ENCODE data around the gene KLF16. TPM values are rescaled to one million over a fixed set of nuclear protein-coding genes. Genes with fewer than 3 reads are reported as not detected.

The KLF16 gene
- total and polyA plus RNA-seq, 9 of the 15 experiments (the other 6 are each of a cell fraction or from before 2014, with no cell fraction given), result 0.04 to 60.4 (median 6.8) TPM

DNA sequence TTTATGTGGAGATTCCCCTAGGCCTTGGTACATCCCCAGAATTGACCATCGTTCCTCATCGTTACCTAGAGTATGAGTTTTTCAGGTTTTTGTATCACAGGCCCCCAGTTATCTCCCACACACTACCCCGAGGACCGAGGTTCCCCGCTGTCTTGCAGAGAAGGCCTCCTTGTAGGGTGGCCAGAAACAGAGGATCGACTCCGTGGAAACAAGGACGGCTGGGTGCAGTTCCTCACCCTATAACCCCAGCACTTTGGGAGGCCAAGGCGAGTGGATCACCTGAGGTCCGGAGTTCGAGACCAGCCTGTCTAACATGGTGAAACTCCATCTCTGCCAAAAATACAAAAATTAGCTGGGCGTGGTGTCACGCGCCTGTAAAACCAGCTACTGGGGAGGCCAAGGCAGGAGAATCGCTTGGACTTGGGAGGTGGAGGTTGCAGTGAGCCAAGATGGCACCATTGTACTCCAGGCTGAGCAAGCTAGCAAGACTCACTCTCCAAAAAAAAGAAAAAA lies 42.5 kb upstream of the KLF16 start (continued):
- TF ChIP-seq, protein P1, sequence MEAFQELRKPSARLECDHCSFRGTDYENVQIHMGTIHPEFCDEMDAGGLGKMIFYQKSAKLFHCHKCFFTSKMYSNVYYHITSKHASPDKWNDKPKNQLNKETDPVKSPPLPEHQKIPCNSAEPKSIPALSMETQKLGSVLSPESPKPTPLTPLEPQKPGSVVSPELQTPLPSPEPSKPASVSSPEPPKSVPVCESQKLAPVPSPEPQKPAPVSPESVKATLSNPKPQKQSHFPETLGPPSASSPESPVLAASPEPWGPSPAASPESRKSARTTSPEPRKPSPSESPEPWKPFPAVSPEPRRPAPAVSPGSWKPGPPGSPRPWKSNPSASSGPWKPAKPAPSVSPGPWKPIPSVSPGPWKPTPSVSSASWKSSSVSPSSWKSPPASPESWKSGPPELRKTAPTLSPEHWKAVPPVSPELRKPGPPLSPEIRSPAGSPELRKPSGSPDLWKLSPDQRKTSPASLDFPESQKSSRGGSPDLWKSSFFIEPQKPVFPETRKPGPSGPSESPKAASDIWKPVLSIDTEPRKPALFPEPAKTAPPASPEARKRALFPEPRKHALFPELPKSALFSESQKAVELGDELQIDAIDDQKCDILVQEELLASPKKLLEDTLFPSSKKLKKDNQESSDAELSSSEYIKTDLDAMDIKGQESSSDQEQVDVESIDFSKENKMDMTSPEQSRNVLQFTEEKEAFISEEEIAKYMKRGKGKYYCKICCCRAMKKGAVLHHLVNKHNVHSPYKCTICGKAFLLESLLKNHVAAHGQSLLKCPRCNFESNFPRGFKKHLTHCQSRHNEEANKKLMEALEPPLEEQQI (IDR thresholded peaks at IDR 0.05), result no peak
- TF ChIP-seq OTX1 (CRISPR knock-in tag; IDR thresholded peaks at IDR 0.05) (0 out of 2 replicates have a peak, but pooled peaks have one; percentile 9), BCL6 (CRISPR knock-in tag; IDR thresholded peaks at IDR 0.05) (peak; percentile 45; the same call in 1 of the 2 replicates), ZNF584 (CRISPR knock-in tag; IDR thresholded peaks at IDR 0.05; ENCODE audit: low read depth) (0 out of 2 replicates have a peak, but pooled peaks have one; percentile 0), FOXK1 (CRISPR knock-in tag; IDR thresholded peaks at IDR 0.05; ENCODE audit: borderline replicate concordance) (no peak; the same call in 1 of the 2 replicates), LCOR (CRISPR knock-in tag; IDR thresholded peaks at IDR 0.05) (no peak)

DNA sequence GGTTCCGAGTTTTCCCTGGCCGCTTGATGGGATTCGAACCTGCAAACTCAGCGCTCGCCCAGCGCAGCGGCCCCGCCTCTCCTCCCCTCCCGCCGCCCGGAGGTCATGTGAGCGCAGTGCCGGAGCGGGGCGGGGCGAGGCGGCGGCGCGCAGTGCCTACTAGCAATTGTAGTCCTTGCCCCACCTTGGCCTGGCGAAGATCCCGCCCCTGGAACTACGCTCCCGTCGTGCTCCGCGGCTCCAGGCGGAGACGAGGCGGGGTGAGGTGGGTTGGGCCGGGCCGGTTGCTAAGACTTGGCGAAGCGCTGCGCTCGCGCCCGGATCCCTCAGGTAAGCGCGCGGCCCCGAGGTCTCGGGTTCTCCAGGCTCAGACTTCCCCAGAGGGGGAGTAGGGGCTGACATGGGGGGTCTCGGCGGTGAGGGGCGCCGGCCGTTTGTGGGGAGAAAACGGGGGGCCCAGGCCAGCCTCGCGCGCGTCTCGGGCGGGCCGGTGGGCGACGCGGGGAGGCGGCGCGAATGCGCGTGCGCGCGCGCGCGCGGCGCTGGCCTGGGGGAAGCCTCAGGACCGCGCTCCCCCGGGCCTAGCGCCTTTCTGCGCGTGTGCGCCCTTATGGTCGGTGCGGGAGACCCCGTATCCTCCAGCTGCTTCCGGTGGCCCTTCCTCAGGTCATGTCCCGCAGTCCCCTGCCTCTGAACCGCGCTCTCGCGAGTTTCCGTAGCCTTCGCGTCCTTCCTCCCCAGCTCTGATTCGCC lies 41.9 kb upstream of the KLF16 start, which contains the start of the genes ADAT3 and SCAMP4:
ADAT3 (plus strand) TSS at position 290 of the 753 bp plus-strand sequence. CDS start 6,649 bp downstream, outside the sequence.
SCAMP4 (plus strand) TSS at position 290 of the 753 bp plus-strand sequence. CDS start 9,621 bp downstream, outside the sequence.
- Histone ChIP-seq H3K27me3 (ENCODE audit: control insufficient read depth in 2 of 2, insufficient read depth in 2 of 2, low read length in 2 of 2) (no peaks in the 10 kb centered on the region), H3K9me1 (ENCODE audit: control insufficient read depth, insufficient read depth, low read length) (no peaks in the 10 kb centered on the region), H3K27ac (ENCODE audit: extremely low read depth, low read depth, low read length) (peak within 1 kb of the TSS; percentile 85), H3K4me3 (peak within 1 kb of the TSS; percentile 81), H3K9ac (ENCODE audit: insufficient read depth in 1 of 2, low read depth in 2 of 2, low read length in 2 of 2) (peak within 1 kb of the TSS; percentile 91 to 94), H3K4me2 (ENCODE audit: insufficient read depth, low read length) (peak within 1 kb of the TSS; percentile 99), H3K9me3 (replicated peaks; ENCODE audit: control insufficient read depth, insufficient read depth, low read depth, low read length) (no peaks in the 10 kb centered on the region), H3K79me2 (ENCODE audit: control insufficient read depth, insufficient read depth, low read length) (peaks cover 47% of the 10 kb centered on the region), H2AFZ (ENCODE audit: low read depth, low read length) (peak within 1 kb of the TSS; percentile 84), H4K20me1 (replicated peaks; ENCODE audit: control insufficient read depth, insufficient read depth, low read length) (no peaks in the 10 kb centered on the region; the same call in 1 of the 2 replicates), H3K36me3 (ENCODE audit: control insufficient read depth, insufficient read depth, low read length) (peaks cover 28% of the 10 kb centered on the region; the same call in 1 of the 3 replicates), H3K4me1 (replicated peaks in 1 of 2; ENCODE audit: control insufficient read depth in 2 of 2, insufficient read depth in 2 of 2, low read length in 2 of 2) (peaks cover 16 to 53% of the 10 kb centered on the region in 2 experiments; a peak in 4 of 5 replicates)
- intact Hi-C loops (cut with micrococcal nuclease), result no loop called here
- BruUV-seq (replicated peaks), result no TSS peak
- in situ Hi-C loops (cut with MboI), result no loop called here
- DNase-seq (ENCODE audit: extremely low read depth in 1 of 4, low spot score in 3 of 4) (peak; percentile 93 to 99 (median 96)), FAIRE-seq (peak; percentile 94), ATAC-seq (peak; percentile 99)
- CTCF ChIA-PET (ENCODE audit: low intra/inter-chr PET ratio), result no interaction called here
- POLR2A ChIA-PET, result interaction anchor here (0.6 to 1.2 kb wide), 4 partner anchors 22 to 1524 kb away, joined by 3 to 4 read pairs (median 3); no protein-coding TSS in a partner anchor
- WGBS (ENCODE audit: insufficient coverage, low coverage, missing lambda C conversion rate), result under 1% methylated on average over 54 of the region's 92 CpGs
- TF ChIP-seq ZNF263 (CRISPR knock-in tag; IDR thresholded peaks at IDR 0.05; ENCODE audit: borderline replicate concordance) (0 out of 2 replicates have a peak, but pooled peaks have one; percentile 12), U2AF2 (optimal IDR thresholded peaks at IDR 0.05; ENCODE audit: low read depth, low read length) (no peak), ZNF785 (CRISPR knock-in tag; IDR thresholded peaks at IDR 0.05) (no peak), ZBTB1 (CRISPR knock-in tag; IDR thresholded peaks at IDR 0.05; ENCODE audit: borderline replicate concordance, low read depth) (no peak), ZNF668 (CRISPR knock-in tag; IDR thresholded peaks at IDR 0.05) (peak; percentile 80; the same call in 1 of the 2 replicates), MECOM (CRISPR knock-in tag; IDR thresholded peaks at IDR 0.05) (0 out of 2 replicates have a peak, but pooled peaks have one; percentile 46), KLF6 (CRISPR knock-in tag; IDR thresholded peaks at IDR 0.05; ENCODE audit: borderline replicate concordance) (no peak; the same call in 1 of the 2 replicates)
- TF ChIP-seq, protein P2, sequence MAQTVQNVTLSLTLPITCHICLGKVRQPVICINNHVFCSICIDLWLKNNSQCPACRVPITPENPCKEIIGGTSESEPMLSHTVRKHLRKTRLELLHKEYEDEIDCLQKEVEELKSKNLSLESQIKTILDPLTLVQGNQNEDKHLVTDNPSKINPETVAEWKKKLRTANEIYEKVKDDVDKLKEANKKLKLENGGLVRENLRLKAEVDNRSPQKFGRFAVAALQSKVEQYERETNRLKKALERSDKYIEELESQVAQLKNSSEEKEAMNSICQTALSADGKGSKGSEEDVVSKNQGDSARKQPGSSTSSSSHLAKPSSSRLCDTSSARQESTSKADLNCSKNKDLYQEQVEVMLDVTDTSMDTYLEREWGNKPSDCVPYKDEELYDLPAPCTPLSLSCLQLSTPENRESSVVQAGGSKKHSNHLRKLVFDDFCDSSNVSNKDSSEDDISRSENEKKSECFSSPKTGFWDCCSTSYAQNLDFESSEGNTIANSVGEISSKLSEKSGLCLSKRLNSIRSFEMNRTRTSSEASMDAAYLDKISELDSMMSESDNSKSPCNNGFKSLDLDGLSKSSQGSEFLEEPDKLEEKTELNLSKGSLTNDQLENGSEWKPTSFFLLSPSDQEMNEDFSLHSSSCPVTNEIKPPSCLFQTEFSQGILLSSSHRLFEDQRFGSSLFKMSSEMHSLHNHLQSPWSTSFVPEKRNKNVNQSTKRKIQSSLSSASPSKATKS (CRISPR knock-in tag; IDR thresholded peaks at IDR 0.05), result no peak
